Dermis blood vessel endothelial cell (primary cell): ENCODE results near the gene RMND1. TPM values are rescaled to one million over a fixed set of nuclear protein-coding genes. Genes with fewer than 3 reads are reported as not detected.
"Not testable (repeated sequence)": the region's sequence is repeated elsewhere in the genome, so short reads cannot be mapped to it uniquely, and the experiment has no call there.

Experiments
- DNase-seq: peaks from one replicate; pipeline ENCODE4 v3.0.0; 2010
- total RNA-seq: library from RNA; depleted of rRNA; stranded (reverse); fragments of >200 nt; gene quantifications from 2 replicates; pipeline ENCODE4 v1.2.3, GENCODE V29; 2014

The RMND1 gene
- total RNA-seq, 1 donor from 2014 or later: 32.2 TPM

DNA sequence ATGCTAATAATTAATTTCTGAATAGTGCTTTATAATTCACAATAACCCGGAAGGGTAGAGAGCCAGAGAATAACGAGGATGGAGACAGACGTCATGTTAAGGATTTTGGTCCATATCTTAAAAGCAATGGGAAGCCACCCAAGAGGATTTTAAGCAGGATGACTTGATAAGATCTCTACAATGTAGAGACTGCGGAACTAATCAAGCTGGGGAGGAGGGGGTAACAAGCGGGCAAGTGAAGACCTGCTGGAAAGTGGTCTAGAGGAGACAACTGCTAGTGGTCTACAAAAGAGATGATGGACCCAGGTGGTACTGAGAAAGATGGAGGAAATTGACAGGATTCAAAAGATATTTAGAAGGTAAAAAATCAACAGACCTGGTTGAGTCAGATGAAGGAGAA, 67.8 kb downstream of the RMND1 start:
- DNase-seq: no peak

DNA sequence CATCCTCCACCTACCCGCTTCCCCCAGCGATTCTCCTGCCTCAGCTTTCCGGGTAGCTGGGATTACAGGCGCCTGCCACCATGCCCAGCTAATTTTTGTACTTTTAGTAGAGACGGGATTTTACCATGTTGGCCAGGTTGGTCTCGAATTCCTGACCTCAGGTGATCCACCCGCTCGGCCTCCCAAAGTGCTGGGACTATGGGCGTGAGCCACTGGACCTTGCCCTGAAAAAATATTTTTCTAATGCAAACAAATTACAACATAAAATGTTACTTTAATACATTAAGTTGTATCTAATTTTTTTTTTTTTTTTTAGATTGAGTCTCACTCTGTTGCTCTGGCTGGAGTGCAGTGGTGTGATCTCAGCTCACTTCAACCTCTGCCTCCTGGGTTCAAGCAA, 69.3 kb downstream of the RMND1 start:
- DNase-seq: not testable (repeated sequence)

DNA sequence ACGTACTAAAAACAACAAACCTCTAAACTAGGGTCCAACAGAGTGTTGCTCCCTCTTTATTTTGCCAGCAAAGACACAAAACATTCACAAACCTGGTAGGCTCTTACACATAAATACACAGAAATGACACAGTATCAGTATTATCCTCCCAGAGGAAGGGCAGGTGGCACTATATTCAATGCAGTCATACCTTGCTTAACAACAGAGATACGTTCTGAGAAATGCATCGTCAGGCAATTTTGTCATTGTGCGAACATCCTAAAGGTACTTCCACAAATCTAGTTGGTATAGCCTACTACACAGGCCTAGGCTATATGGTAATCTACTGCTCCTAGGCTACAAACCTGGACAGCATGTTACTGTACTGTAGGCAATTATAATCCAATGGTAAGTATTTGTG, 70.2 kb downstream of the RMND1 start:
- no peak for DNase-seq

DNA sequence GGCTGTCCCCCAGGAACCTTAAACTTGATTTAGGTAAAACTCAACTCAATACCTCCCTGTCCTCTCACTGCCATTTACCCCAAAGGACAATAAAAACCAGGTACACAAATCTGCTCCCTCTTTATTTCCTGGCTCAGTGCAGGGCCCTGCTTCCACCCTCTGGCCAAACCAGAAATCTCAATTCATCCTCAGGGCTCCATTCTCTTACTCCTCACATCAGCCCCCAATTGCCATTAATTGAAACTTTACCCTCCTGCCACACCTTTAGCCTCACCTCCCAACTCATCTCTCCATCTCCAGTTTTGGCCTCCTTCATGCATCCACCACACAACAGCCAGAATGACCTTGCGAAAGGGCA, 71.1 kb downstream of the RMND1 start:
- no peak for DNase-seq

DNA sequence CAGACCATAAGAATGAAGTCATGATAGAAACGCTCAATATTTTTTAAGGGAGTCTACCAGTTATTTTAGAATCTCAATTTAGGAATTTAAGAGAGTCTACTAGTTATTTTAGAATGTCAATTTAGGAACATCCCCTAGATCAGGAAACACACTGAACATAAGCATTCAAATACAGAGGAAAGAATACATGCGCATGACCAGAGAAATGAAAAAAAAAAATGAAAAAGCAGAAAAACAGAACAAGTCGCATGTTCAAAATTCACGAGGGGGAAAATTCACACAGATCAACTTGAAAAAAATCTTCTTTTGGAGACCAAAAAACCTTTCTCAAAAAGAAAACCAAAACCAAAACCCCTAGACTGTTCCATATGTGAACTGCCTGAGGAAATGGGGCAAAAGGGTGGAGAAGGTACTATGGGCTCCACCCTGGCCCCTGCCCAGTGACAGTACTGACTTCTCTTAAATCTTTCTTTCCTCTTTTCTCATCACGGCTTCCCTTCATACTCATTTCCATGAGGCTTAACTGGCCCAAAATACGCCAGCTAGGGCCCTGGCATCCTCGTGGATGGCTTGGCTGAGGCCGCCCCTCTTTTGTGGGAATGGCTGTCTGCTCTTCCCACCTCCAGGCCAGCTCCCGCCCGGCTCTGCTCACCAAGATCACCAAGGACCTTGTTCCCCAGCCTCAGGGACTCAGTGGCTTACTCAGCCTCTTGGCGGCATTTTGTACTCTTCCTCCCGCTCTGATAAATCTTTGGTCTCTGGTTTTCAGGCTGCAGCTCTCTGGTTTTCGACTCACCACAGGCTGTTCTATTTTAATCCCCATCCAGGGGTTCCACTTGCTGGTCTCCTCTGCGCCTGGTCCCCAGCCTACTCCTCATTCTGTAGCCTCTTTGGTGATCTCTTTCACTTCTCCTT, 71.7 kb downstream of the RMND1 start:
- no peak for DNase-seq

DNA sequence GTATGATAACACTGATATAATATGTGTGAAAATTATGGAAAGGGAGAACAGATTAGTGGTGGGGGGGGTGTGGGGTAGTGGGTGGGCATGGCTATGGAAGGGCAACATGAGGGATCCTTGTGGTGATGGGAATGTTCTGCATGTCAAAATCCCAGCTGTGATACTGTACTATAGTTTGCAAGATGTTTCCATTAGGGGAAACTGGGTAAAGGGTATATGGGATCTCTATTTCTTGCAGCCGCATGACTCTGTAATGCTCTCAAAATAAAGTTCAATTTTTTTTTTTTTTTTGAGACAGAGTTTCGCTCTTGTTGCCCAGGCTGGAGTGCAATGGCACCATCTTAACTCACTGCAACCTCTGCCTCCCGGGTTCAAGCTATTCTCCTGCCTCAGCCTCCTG, 74.8 kb downstream of the RMND1 start:
- no peak for DNase-seq

DNA sequence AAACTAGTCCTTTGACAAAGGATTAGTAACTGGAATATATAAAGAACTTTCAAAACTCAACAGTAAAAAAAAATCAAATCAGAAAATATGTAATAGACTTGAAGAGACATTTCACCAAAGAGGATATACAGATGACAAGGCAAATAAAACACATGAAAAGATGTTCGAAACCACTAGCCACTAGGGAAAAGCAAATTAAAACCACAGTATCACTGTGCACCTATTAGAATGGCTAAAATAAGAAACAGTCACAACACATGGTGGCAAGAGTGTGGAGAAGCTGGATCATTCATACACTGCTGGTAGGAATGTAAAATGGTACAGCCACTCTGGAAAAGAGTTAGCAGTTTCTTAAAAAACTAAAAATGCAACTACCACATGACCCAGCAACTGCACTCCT, 75.5 kb downstream of the RMND1 start:
- DNase-seq: no peak

DNA sequence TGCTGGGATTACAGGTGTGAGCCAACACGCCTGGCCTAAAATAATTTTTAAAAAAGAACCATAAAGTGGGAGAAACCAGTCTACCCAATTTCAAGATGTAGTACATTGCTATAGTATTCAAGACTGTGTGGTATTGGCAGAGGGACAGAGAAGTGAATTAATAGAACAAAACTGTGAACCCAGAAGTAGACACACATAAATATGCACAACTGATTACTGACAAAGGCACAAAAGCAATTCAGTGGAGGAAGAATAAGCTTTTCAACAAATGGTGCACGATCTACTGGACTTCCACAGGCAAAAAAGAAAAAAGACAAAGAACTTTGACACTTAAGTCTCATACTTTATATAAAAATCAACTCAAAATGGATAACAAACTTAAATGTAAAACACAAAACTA, 76.1 kb downstream of the RMND1 start:
- no peak for DNase-seq

DNA sequence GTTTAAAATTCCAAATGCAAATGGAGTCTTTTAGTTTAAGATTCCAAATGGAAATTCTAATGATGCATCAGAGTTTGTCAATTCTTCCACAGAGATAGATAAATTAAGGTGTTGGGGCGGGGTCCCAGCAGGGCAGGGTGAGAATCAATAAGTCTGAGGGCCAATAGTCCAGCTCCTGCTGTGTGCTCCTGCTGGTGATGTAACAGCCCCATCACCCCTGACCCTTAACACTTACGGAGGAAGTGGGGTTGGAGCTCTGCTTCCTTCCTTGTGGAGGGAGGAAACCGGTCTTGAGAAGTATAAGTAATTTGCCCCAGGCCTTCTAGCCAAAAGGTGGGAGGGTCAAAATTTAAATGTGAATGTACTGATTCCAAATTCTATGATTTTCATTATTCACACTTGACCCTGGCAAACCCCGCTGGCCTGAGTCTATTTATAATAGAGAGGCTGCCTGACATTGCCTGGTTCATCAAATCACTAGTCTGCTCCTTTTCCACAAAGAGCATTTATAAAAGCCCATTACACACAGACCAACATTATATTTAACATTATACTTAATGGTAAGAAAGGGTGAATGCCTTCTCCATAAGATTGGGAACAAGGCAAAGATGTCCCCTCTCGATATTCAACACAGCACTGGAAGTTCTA, 77.8 kb downstream of the RMND1 start:
- peak; percentile 87 for DNase-seq

DNA sequence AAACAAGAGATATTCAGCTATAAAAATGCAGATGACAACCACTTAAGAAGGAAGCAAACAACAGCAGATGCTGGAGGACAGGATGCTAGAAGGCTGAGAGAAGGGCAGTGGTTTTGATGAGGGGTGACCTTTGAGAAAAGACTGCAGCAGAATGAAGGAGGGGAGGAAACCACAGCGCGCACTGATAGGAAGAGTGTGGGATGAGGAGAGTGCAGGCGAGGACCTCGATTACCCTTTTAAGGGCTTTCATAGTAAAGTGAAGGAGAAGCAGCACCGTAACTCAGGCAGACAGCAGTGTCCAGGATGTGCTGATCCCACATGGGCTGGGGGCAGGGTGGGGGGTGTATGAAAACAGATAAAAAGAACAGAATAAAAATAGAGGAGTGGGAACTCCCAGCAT, 79.8 kb downstream of the RMND1 start:
- DNase-seq: no peak

DNA sequence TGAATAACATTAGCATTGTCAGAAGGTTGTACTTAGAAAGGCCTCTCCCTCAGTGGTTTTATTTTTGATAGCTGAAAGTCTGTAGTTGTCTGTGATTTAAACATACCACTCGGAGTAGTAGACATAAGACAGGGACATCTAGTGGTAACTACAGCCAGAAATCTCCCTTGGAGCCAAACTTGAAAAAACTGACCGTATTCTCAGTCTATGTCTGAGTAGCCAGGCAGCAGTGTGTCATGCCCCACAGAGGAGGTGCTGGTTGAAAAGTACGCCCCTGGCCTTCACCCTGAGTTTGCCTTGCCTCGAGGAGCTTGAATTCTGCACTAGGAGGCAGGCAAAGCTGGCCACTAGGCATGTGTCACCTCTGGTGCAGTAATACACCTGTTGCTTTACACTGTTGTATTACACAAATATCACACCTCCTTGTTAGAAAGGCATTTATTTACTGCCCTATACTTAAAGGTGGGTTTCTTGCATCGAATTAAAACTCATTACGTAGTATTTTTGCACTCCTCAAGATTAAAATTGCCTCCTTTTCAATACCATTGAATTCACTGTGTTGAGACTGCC, 81.3 kb downstream of the RMND1 start:
- DNase-seq: peak; percentile 60

DNA sequence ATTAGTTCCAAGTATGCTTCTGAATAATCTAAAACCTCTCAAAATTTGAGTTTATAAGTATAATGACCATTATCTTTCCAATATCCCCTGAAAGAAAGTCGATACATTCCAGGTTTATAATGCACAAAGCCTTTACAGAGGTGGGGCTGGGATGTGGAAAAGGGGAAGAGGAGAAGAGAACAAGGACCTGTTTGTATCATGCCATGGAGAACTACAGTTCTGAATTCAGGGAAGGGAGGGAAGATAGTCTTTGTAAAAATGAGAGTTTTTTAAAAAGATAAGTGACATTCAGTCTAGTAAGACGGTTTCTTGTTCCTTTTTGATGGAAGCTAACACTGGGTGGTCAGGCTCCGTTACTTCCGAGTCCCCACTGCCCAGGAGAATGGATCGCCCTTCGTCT, 86.7 kb downstream of the RMND1 start:
- DNase-seq: no peak

DNA sequence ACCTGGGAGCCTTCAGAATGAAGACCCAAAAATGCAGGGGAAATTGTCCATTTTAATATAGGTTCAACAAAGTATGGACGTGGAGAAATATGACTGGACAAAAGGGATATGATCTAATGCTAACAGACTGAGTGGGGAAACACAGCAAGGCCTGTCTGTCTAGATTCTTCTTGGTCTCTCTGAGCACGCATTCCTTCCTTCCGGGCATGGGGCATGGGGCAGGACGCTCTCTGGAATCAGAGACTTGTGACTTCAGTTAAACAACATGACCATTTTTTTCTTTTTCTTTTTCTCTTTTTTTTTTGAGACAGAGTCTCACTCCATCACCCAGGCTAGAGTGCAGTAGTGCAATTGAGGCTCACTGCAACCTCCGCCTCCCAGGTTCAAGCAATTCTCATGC, 92.4 kb downstream of the RMND1 start:
- DNase-seq: no peak

DNA sequence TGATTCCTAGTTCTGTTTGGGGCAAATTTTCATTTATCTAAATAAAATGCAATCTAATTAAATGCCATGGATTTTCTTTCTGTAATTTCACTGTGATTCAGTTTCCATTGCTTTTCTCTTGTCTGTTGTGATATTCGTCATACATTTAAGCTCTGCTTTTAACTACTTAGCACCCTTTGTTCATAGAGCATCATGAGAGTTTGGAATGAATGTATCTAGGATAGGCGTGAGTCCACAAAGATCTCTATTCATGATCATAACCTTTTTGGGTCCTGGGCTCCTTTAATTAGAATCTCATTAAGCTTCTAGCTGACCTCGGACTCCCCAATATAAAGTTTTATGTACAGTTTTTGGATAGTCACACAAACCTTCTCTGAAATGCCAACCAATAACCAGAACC, 93.5 kb downstream of the RMND1 start:
- DNase-seq: no peak

DNA sequence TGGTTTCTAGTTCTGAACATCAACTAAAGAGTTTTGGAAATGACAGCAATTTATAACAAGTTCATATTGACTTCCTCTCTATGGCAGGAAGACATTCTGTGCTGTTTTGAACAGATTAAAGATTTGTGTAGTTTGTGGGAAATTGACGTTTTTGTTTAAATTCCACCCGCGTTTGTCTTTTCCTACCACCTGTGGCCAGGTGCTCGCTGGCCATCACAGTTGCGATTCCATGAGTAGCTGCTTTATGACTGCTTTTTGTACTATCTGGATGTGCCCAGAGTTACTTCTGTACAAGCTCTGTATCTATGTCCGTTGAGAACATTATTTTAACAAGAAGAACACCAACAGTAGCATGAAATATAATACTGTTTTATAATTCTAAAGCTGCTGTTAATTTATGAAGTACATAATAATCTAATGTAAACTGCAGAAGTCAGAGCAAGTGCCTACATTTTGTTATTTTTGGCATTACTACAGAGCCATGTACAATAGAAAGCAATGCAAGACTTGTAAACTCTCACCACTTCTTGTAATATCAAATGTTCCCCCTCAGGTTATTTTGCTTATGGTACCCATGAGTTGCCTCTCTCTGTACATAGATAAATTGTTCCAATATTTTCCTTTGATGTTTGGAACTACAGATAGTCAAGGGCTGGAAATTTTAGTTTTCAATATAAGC, 94.0 kb downstream of the RMND1 start:
- no peak for DNase-seq

DNA sequence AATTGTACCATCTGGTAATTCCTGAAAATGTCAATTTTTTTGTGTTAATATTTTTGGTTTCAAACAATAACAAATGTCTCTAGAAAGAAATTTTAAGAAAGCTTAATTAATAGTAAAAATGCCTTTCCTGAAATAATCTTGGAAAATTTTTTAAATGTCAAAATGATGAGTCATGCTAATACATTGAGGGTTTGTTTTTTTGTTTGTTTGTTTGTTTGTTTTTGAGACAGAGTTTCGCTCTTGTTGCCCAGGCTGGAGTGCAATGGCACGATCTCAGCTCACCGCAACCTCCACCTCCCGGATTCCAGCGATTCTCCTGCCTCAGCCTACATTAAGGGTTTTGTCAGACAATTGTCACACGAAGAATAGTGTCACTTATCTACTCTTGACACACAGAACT, 94.9 kb downstream of the RMND1 start:
- not testable (repeated sequence) for DNase-seq

Other genes starting within 250 kb of the RMND1 start
- gene AKAP12, start 212.2 kb downstream of the RMND1 start, total RNA-seq: 647 and 699 TPM in 2 replicates
- gene ZBTB2, start 60.6 kb downstream of the RMND1 start, total RNA-seq: 8.0 and 10.6 TPM in 2 replicates
- gene CCDC170, start 41.9 kb upstream of the RMND1 start, total RNA-seq: not detected in 2 replicates